GM12891 (cell line): ENCODE measurements around the gene ETFDH.

Source experiments
- POLR2A ChIP-seq: IDR thresholded peaks from 2 replicates; pipeline ENCODE4 v1.6.1; 2011; ENCODE audit warnings: low read depth, low read length, control low read depth
- POLR2AphosphoS5 ChIP-seq: IDR thresholded peaks from 2 replicates; pipeline ENCODE4 v1.6.1; 2011; ENCODE audit warnings: low read depth, low read length, control low read depth

DNA sequence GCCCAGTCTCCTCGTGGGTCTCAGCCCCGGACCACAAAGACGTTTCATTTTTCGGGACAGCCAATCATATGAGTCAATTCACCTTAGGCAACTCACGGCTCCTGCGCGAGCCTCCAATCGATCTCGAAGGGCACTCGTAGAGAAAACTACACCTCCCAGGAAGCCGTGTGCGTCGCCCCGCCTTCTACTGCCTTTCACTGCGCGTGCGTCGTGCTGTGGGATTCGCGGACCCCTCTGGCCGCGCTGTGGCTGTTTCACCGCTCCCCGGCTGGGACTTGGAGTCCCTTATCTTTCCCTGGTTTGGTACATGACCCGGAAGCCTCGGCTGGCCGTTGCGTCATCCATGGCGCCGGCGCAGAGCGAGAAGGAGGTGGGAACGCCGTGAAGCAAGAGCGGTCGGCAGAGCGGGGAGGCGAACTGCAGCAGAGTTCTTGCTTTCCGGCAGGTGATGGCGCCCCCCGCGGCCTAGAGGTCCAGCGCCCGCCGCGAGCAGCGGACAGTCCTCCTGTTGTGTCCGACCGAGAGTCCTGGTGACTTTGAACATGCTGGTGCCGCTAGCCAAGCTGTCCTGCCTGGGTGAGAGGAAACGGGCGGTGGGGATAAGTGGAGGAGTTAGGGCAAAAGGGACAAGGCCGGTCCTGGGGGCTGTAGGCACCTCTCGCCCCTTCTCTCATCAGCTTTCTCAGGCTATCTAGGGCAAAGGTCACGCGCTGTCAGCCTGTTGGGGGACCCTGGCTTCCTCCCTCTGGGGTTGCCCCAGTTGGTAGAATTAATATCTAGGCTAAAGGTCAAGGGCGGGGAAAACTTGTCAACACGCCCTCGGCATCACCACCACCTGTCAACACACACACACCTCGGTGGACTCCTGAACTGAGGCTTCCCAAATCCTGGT is at the start of gene ETFDH:
- TF ChIP-seq POLR2A = peak; percentile 52; the same call in 1 of the 2 replicates
- no peak for TF ChIP-seq POLR2AphosphoS5
